ENCODE data around the gene NCF2. TPM values are rescaled to one million over a fixed set of nuclear protein-coding genes. Genes with fewer than 3 reads are reported as not detected.

The NCF2 gene
- total RNA-seq, 1 experiment from 2014 or later, result 65.5 TPM

DNA sequence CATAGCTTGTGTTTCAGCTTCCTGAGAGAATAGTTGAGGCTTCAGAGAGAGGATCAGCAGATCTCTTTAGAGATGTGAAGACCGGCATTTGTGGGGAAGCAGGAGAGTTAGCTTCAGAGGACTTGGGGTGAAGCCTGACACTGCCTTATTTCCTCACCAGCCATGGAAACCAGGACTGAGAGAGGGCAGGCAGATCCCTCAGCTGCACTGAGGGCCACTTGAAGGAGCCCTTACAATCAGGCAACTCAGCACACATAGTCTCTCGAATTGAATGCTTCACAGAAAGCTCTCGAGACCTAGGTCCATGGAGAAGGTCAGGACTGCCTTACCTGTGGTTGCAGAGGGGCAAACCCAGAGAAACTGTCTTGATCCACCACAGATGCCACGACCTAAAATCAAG lies 19.8 kb downstream of the NCF2 start:
- no peaks in the 10 kb centered on the region for H4K20me1 ChIP-seq (ENCODE audit: insufficient read depth)
- H3K79me2 ChIP-seq (ENCODE audit: low read depth), result 0 out of 2 replicates have a peak, but pooled peaks cover 7% of the 10 kb centered on the region
- H3K27ac ChIP-seq, result peak overlapping the region; percentile 94
- no TSS peak for BruUV-seq (replicated peaks)
- H3F3A ChIP-seq (ENCODE audit: insufficient read depth, low read depth), result peaks cover 21% of the 10 kb centered on the region; the same call in 1 of the 2 replicates
- H3K27me3 ChIP-seq (ENCODE audit: insufficient read depth, low read depth), result no peaks in the 10 kb centered on the region
- no peaks in the 10 kb centered on the region for H3K9me3 ChIP-seq (ENCODE audit: insufficient read depth, low read depth)
- CTCF ChIA-PET, result interaction anchor here (1.2 kb wide), 1 partner anchor 336 kb away, joined by 4 read pairs; no protein-coding TSS in a partner anchor
- H3K4me2 ChIP-seq, result no peak overlapping the region
- no peak for DNase-seq
- H3K9me2 ChIP-seq (ENCODE audit: insufficient read depth), result no peaks in the 10 kb centered on the region
- no peak overlapping the region for H3K4me3 ChIP-seq
- H2AFZ ChIP-seq, result no peak overlapping the region
- H3K4me1 ChIP-seq (replicated peaks; ENCODE audit: insufficient read depth), result peaks cover 35% of the 10 kb centered on the region
- no peak for TF ChIP-seq EZH2 (IDR thresholded peaks at IDR 0.05; ENCODE audit: low read depth)
- TF ChIP-seq, protein P1, sequence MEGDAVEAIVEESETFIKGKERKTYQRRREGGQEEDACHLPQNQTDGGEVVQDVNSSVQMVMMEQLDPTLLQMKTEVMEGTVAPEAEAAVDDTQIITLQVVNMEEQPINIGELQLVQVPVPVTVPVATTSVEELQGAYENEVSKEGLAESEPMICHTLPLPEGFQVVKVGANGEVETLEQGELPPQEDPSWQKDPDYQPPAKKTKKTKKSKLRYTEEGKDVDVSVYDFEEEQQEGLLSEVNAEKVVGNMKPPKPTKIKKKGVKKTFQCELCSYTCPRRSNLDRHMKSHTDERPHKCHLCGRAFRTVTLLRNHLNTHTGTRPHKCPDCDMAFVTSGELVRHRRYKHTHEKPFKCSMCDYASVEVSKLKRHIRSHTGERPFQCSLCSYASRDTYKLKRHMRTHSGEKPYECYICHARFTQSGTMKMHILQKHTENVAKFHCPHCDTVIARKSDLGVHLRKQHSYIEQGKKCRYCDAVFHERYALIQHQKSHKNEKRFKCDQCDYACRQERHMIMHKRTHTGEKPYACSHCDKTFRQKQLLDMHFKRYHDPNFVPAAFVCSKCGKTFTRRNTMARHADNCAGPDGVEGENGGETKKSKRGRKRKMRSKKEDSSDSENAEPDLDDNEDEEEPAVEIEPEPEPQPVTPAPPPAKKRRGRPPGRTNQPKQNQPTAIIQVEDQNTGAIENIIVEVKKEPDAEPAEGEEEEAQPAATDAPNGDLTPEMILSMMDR (conservative IDR thresholded peaks at IDR 0.05), result no peak
- no peaks in the 10 kb centered on the region for H3K36me3 ChIP-seq (ENCODE audit: low read depth)
- intact Hi-C loops (cut with micrococcal nuclease; ENCODE audit: unreplicated experiment), result no loop called here
- POLR2A ChIA-PET (ENCODE audit: unreplicated experiment), result interaction anchor here (0.5 to 0.7 kb wide), 5 partner anchors 19 to 817 kb away, joined by 3 to 7 read pairs (median 4); no protein-coding TSS in a partner anchor

- DNase-seq, result peak; percentile 37 to 67
- no peak overlapping the region for H2AFZ ChIP-seq
- H3K27ac ChIP-seq, result peak overlapping the region; percentile 94
- ChIA-PET CTCF (interaction anchor here (1.2 kb wide), 2 partner anchors 12 to 335 kb away, joined by 3 to 4 read pairs; no protein-coding TSS in a partner anchor), POLR2A (ENCODE audit: unreplicated experiment) (interaction anchor here (0.5 to 1.2 kb wide), 6 partner anchors 9 to 818 kb away, joined by 3 to 14 read pairs (median 6); no protein-coding TSS in a partner anchor)
- no peak overlapping the region for H3K4me3 ChIP-seq
- peaks cover 35% of the 10 kb centered on the region for H3K4me1 ChIP-seq (replicated peaks; ENCODE audit: insufficient read depth)
- no peaks in the 10 kb centered on the region for H3K9me2 ChIP-seq (ENCODE audit: insufficient read depth)
- H4K20me1 ChIP-seq (ENCODE audit: insufficient read depth), result no peaks in the 10 kb centered on the region
- peak overlapping the region; percentile 77 for H3K4me2 ChIP-seq
- H3F3A ChIP-seq (ENCODE audit: insufficient read depth, low read depth), result peaks cover 21% of the 10 kb centered on the region; the same call in 1 of the 2 replicates
- TSS peak; percentile 72 for BruUV-seq (replicated peaks)
- no peaks in the 10 kb centered on the region for H3K27me3 ChIP-seq (ENCODE audit: insufficient read depth, low read depth)
- H3K79me2 ChIP-seq (ENCODE audit: low read depth), result 0 out of 2 replicates have a peak, but pooled peaks cover 7% of the 10 kb centered on the region
- H3K36me3 ChIP-seq (ENCODE audit: low read depth), result peaks cover 3% of the 10 kb centered on the region; the same call in 1 of the 2 replicates
- TF ChIP-seq EZH2 (IDR thresholded peaks at IDR 0.05; ENCODE audit: low read depth), result no peak
- TF ChIP-seq, protein P1 (conservative IDR thresholded peaks at IDR 0.05), result no peak
- intact Hi-C loops (cut with micrococcal nuclease; ENCODE audit: unreplicated experiment), result loop anchor here (1.0 to 2.0 kb wide), 2 partner anchors 40 to 53 kb away; no protein-coding TSS in a partner anchor
- H3K9me3 ChIP-seq (ENCODE audit: insufficient read depth, low read depth), result no peaks in the 10 kb centered on the region
Observed at GRCh38 chr1:183569801-183570200, 20.5 kb downstream of the NCF2 start.

- no peak for TF ChIP-seq EZH2 (IDR thresholded peaks at IDR 0.05; ENCODE audit: low read depth)
- TF ChIP-seq, protein P1 (conservative IDR thresholded peaks at IDR 0.05), result no peak
- peak overlapping the region; percentile 94 for H3K27ac ChIP-seq
- peak overlapping the region; percentile 53; the same call in 1 of the 2 replicates for H3K4me3 ChIP-seq
- H3K9me2 ChIP-seq (ENCODE audit: insufficient read depth), result no peaks in the 10 kb centered on the region
- intact Hi-C loops (cut with micrococcal nuclease; ENCODE audit: unreplicated experiment), result loop anchor here (1.0 to 2.0 kb wide), 2 partner anchors 41 to 54 kb away; no protein-coding TSS in a partner anchor
- peaks cover 21% of the 10 kb centered on the region; the same call in 1 of the 2 replicates for H3F3A ChIP-seq (ENCODE audit: insufficient read depth, low read depth)
- no peaks in the 10 kb centered on the region for H3K27me3 ChIP-seq (ENCODE audit: insufficient read depth, low read depth)
- H3K36me3 ChIP-seq (ENCODE audit: low read depth), result peaks cover 6% of the 10 kb centered on the region; the same call in 1 of the 2 replicates
- no peak overlapping the region for H2AFZ ChIP-seq
- CTCF ChIA-PET, result interaction anchor here (1.2 kb wide), 2 partner anchors 13 to 334 kb away, joined by 3 to 4 read pairs; no protein-coding TSS in a partner anchor
- no TSS peak for BruUV-seq (replicated peaks)
- H3K79me2 ChIP-seq (ENCODE audit: low read depth), result 0 out of 2 replicates have a peak, but pooled peaks cover 7% of the 10 kb centered on the region
- DNase-seq, result peak; percentile 55 to 85
- peak overlapping the region; percentile 77 for H3K4me2 ChIP-seq
- no peaks in the 10 kb centered on the region for H4K20me1 ChIP-seq (ENCODE audit: insufficient read depth)
- H3K9me3 ChIP-seq (ENCODE audit: insufficient read depth, low read depth), result no peaks in the 10 kb centered on the region
- POLR2A ChIA-PET (ENCODE audit: unreplicated experiment), result interaction anchor here (0.6 to 1.2 kb wide), 6 partner anchors 10 to 992 kb away, joined by 3 to 14 read pairs (median 5); no protein-coding TSS in a partner anchor
- peaks cover 35% of the 10 kb centered on the region for H3K4me1 ChIP-seq (replicated peaks; ENCODE audit: insufficient read depth)
Observed at GRCh38 chr1:183569141-183569540, 21.1 kb downstream of the NCF2 start.
